K562 (cell line): ENCODE measurements around the gene PALS1. TPM values are rescaled to one million over a fixed set of nuclear protein-coding genes. Genes with fewer than 3 reads are reported as not detected.

Source experiments
- ATAC-seq: fragments of 200-7000 bp; cut with Tn5 transposase; 3 replicates; pipeline ENCODE4 v1.9.1; 2020; ENCODE audit warnings: moderate library complexity
- BruUV-seq: library from RNA; stranded (reverse); fragments of 400-500 nt; replicated peaks from 2 replicates; lab custom pipeline; 2021; lab: Mats Ljungman, UMichigan
- CTCF ChIA-PET: fragments of 300-600 bp; formaldehyde crosslinking; extraction: SDS; loops from one replicate; lab custom pipeline; 2021; ENCODE audit warnings: low intra/inter-chr PET ratio; lab: Yijun Ruan, JAX
- POLR2A ChIA-PET: fragments of 300-600, 350-650 bp; sonication (Branson Sonifier 250); formaldehyde crosslinking; extraction: SDS; loops from one replicate; lab custom pipeline; 2021; ENCODE audit warnings: antibody characterized with exemption, inconsistent platforms; lab: Yijun Ruan, JAX
- DNase-seq, 4 experiments: peaks; one replicate each; pipeline versions ENCODE4 v3.0.0 to v3.0.0-alpha.2; 2011 to 2018; ENCODE audit warnings: low spot score in 3 of 4, mixed read lengths in 3 of 4; ENCODE audit errors: extremely low read depth in 1 of 4
- FAIRE-seq: peaks from 2 replicates; lab custom pipeline; 2011; peaks lifted over from hg19 to GRCh38; lab: Jason Lieb, UNC
- H2AFZ ChIP-seq: 2 replicates; pipeline ENCODE4 v1.6.0; 2011; ENCODE audit warnings: low read depth, low read length, control low read depth, inconsistent platforms
- H3K27ac ChIP-seq: fragments of 200-600 bp; 3 replicates; pipeline ENCODE4 v1.8.0; 2011; ENCODE audit warnings: low read depth, mild to moderate bottlenecking, control low read depth, inconsistent platforms, low read length, moderate library complexity, mixed read lengths; ENCODE audit errors: extremely low read depth
- H3K27me3 ChIP-seq, 2 experiments: fragments of 300-600 bp in 1 of 2; 2 replicates in 1 of 2; 3 replicates in 1 of 2; pipeline versions ENCODE4 v1.6.0 to v1.8.0; 2011; ENCODE audit warnings: inconsistent platforms in 2 of 2, low read length in 2 of 2, mild to moderate bottlenecking in 1 of 2, mixed read lengths in 1 of 2, moderate library complexity in 1 of 2; ENCODE audit not compliant: control insufficient read depth in 2 of 2, insufficient read depth in 2 of 2
- H3K36me3 ChIP-seq: fragments of 300-600 bp; 3 replicates; pipeline ENCODE4 v1.8.0; 2011; ENCODE audit warnings: mild to moderate bottlenecking, low read length, inconsistent platforms; ENCODE audit not compliant: control insufficient read depth, insufficient read depth
- H3K4me1 ChIP-seq, 2 experiments: fragments of 200-600 bp in 1 of 2; replicated peaks in 1 of 2; 2 replicates in 1 of 2; 3 replicates in 1 of 2; pipeline versions ENCODE4 v1.5.1 to v1.8.0; 2011; ENCODE audit warnings: inconsistent platforms in 2 of 2, low read length in 2 of 2, mild to moderate bottlenecking in 1 of 2, mixed read lengths in 1 of 2, moderate library complexity in 1 of 2; ENCODE audit not compliant: control insufficient read depth in 2 of 2, insufficient read depth in 2 of 2
- H3K4me2 ChIP-seq: 2 replicates; pipeline ENCODE4 v1.6.1; 2011; ENCODE audit warnings: low read length, control low read depth, inconsistent platforms, mixed read lengths; ENCODE audit not compliant: insufficient read depth
- H3K4me3 ChIP-seq: fragments of 200-600 bp; sonication (generic), shearing (Covaris generic); 2 replicates; pipeline ENCODE4 v1.5.1; 2016; ENCODE audit warnings: control low read depth, inconsistent platforms
- H3K79me2 ChIP-seq: fragments of 200-600 bp; 3 replicates; pipeline ENCODE4 v1.8.0; 2011; ENCODE audit warnings: low read length, inconsistent platforms; ENCODE audit not compliant: control insufficient read depth, insufficient read depth
- H3K9ac ChIP-seq, 2 experiments: 2 replicates each; pipeline versions ENCODE4 v1.6.0 to v1.6.1; 2011; ENCODE audit warnings: low read depth in 2 of 2, low read length in 2 of 2, control low read depth in 1 of 2, inconsistent platforms in 1 of 2, mild to moderate bottlenecking in 1 of 2, mixed read lengths in 1 of 2; ENCODE audit not compliant: insufficient read depth in 1 of 2
- H3K9me1 ChIP-seq: one replicate; pipeline ENCODE4 v1.6.0; 2011; ENCODE audit warnings: inconsistent platforms, mild to moderate bottlenecking, low read length, moderate library complexity; ENCODE audit not compliant: control insufficient read depth, insufficient read depth
- H3K9me3 ChIP-seq: replicated peaks from 2 replicates; pipeline ENCODE4 v1.5.1; 2011; ENCODE audit warnings: low read depth, low read length, inconsistent platforms; ENCODE audit not compliant: control insufficient read depth, insufficient read depth
- H4K20me1 ChIP-seq: replicated peaks from 2 replicates; pipeline ENCODE4 v1.6.1; 2011; ENCODE audit warnings: low read length, inconsistent platforms, mixed read lengths; ENCODE audit not compliant: control insufficient read depth, insufficient read depth
- BRD4 ChIP-seq: fragments of 200-600 bp; sonication (generic); IDR thresholded peaks from 2 replicates; pipeline ENCODE4 v1.6.1; 2017; ENCODE audit warnings: inconsistent platforms
- CBFA2T3 ChIP-seq: fragments of 450-650 bp; IDR thresholded peaks from 2 replicates; pipeline ENCODE4 v1.6.1; 2017
- ERF ChIP-seq: fragments of 450-650 bp; formaldehyde crosslinking; IDR thresholded peaks from 2 replicates; pipeline ENCODE4 v1.4.0; 2020; ENCODE audit warnings: mild to moderate bottlenecking, mixed read lengths
- ETV5 ChIP-seq: sonication (generic); formaldehyde crosslinking; IDR thresholded peaks from 2 replicates; pipeline ENCODE4 v1.4.0; 2020; ENCODE audit warnings: low read depth, mild to moderate bottlenecking, missing genetic modification reagents
- EWSR1 ChIP-seq: fragments of 450-650 bp; IDR thresholded peaks from 2 replicates; pipeline ENCODE4 v1.6.1; 2018; ENCODE audit warnings: borderline replicate concordance, mild to moderate bottlenecking, low read depth, moderate library complexity; ENCODE audit not compliant: partially characterized antibody
- FOXK1 ChIP-seq: sonication (generic); formaldehyde crosslinking; IDR thresholded peaks from 2 replicates; pipeline ENCODE4 v1.8.0; 2022; ENCODE audit warnings: missing genetic modification reagents, mild to moderate bottlenecking, borderline replicate concordance
- KLF13 ChIP-seq: fragments of 450-650 bp; IDR thresholded peaks from 2 replicates; pipeline ENCODE4 v1.6.1; 2016; ENCODE audit warnings: missing genetic modification characterization, low read depth, mild to moderate bottlenecking, missing compliant biosample characterization, moderate library complexity, borderline replicate concordance
- SNIP1 ChIP-seq: fragments of 450-650 bp; IDR thresholded peaks from 2 replicates; pipeline ENCODE4 v1.7.1; 2017; ENCODE audit warnings: low read depth, mild to moderate bottlenecking
- ZFPM2 ChIP-seq: fragments of 250-450 bp; sonication (Bioruptor Pico); IDR thresholded peaks from 2 replicates; pipeline ENCODE4 v1.5.1; 2022; ENCODE audit warnings: mild to moderate bottlenecking
- ZNF224 ChIP-seq: sonication (generic); formaldehyde crosslinking; IDR thresholded peaks from 2 replicates; pipeline ENCODE4 v1.8.0; 2022; ENCODE audit warnings: mild to moderate bottlenecking, missing genetic modification reagents
- ZNF263 ChIP-seq: sonication (generic); formaldehyde crosslinking; IDR thresholded peaks from 2 replicates; pipeline ENCODE4 v1.8.0; 2022; ENCODE audit warnings: mild to moderate bottlenecking, missing genetic modification reagents, borderline replicate concordance
- ZNF668 ChIP-seq: fragments of 250-450 bp; sonication (Bioruptor Pico); IDR thresholded peaks from 2 replicates; pipeline ENCODE4 v1.8.0; 2022; ENCODE audit warnings: mild to moderate bottlenecking, inconsistent platforms
- in situ Hi-C: fragments of 300-500 bp; cut with MboI; formaldehyde crosslinking; loops from 4 replicates; pipeline ENCODE4 v1.15.0; 2018; ENCODE audit warnings: inconsistent platforms, mixed read lengths
- intact Hi-C: fragments of 100-400 bp; cut with micrococcal nuclease; formaldehyde crosslinking; loops from 2 replicates; pipeline ENCODE4 v1.14.2; 2022
- polyA plus RNA-seq, 8 experiments: library from polyadenylated mRNA; depleted of rRNA in 4 of 8; stranded (reverse) in 5 of 8; unstranded in 3 of 8; fragments of >200 nt; fragmentation: Nextera tagmentation in 2 of 8; fragmentation: Illumina TruSeq in 1 of 8; extraction: Ambion mirVana in 2 of 8; extraction: Trizol in 1 of 8; gene quantifications; 2 replicates each; pipeline versions ENCODE4 v1.2.1 to v1.2.3, GENCODE V29; 2011 to 2014; ENCODE audit warnings: inconsistent platforms in 1 of 8, missing spikeins in 1 of 8
- total RNA-seq, 7 experiments: library from RNA; depleted of rRNA in 6 of 7; stranded (reverse); fragments of >200 nt in 6 of 7; fragmentation: Illumina TruSeq in 2 of 7; extraction: Trizol in 2 of 7; gene quantifications; 2 replicates each; pipeline versions ENCODE4 v1.2.1 to v1.2.3, GENCODE V29; 2011 to 2021; ENCODE audit warnings: low replicate concordance in 1 of 7
- TF ChIP-seq, protein P1 (sequence below), 3 experiments: fragments of 200-800 bp in 1 of 3; sonication (Bioruptor generic) in 1 of 3; sonication (generic) in 1 of 3; formaldehyde crosslinking in 1 of 3; IDR thresholded peaks; 2 replicates each; pipeline versions ENCODE4 v1.6.1 to v1.8.0; 2016 to 2022; ENCODE audit warnings: mild to moderate bottlenecking in 2 of 3, missing compliant biosample characterization in 2 of 3, missing genetic modification characterization in 2 of 3, missing genetic modification reagents in 1 of 3
- TF ChIP-seq, protein P2 (sequence below): fragments of 250-450 bp; sonication (Bioruptor Pico); IDR thresholded peaks from 2 replicates; pipeline ENCODE4 v1.4.0; 2020; ENCODE audit warnings: mild to moderate bottlenecking, moderate library complexity
- TF ChIP-seq, protein P3 (sequence below): fragments of 250-450 bp; sonication (Bioruptor Pico); IDR thresholded peaks from 2 replicates; pipeline ENCODE4 v1.5.0; 2020; ENCODE audit warnings: mild to moderate bottlenecking, borderline replicate concordance

PALS1 gene
- total and polyA plus RNA-seq, 9 of the 15 experiments (the other 6 are each of a cell fraction or from before 2014, with no cell fraction given): 4.1 to 9.9 (median 7.2) TPM

DNA sequence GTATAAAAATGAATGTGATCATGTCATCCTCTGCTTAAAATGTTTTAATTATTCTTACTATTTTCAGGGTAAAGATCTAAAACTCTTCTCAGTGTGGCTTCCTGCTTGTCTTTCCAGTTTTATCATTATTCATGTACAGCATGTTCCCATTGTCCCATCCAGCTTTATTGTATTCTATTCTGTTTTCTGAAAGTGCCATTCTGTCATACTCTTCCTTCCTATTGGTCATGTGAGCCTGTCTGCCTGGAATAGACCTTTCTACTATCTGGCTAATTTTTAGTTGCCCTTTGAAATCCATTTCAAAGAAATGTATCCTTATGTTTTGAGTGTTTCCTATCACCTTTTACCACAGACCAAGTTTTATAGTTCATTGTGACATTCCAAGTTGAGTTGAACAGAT, 34.9 kb downstream of the PALS1 start:
- no TSS peak for BruUV-seq
- POLR2A ChIA-PET: no interaction called here
- Histone ChIP-seq H4K20me1 (no peaks in the 10 kb centered on the region), H3K4me2 (no peak overlapping the region), H3K9me3 (no peaks in the 10 kb centered on the region), H3K4me1 (no peaks in the 10 kb centered on the region), H3K79me2 (no peaks in the 10 kb centered on the region), H2AFZ (no peak overlapping the region), H3K9me1 (no peaks in the 10 kb centered on the region), H3K27ac (no peak overlapping the region), H3K27me3 (no peaks in the 10 kb centered on the region), H3K4me3 (no peak overlapping the region), H3K9ac (no peak overlapping the region), H3K36me3 (no peaks in the 10 kb centered on the region; the same call in 1 of the 3 replicates)
- intact Hi-C loops: no loop called here
- ATAC-seq (no peak), DNase-seq (no peak), FAIRE-seq (no peak)
- TF ChIP-seq ZNF224 (CRISPR knock-in tag): no peak
- no peak for TF ChIP-seq CBFA2T3
- no peak for TF ChIP-seq ZNF263
- no peak for TF ChIP-seq ETV5 (CRISPR knock-in tag)
- TF ChIP-seq ZNF668: no peak
- TF ChIP-seq BRD4: no peak
- TF ChIP-seq ERF (CRISPR knock-in tag): no peak
- TF ChIP-seq, protein P1, sequence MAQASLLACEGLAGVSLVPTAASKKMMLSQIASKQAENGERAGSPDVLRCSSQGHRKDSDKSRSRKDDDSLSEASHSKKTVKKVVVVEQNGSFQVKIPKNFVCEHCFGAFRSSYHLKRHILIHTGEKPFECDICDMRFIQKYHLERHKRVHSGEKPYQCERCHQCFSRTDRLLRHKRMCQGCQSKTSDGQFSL (CRISPR knock-in tag; IDR thresholded peaks at IDR 0.05): no peak
- TF ChIP-seq, protein P1 (tag; IDR thresholded peaks at IDR 0.05): no peak
- no peak for TF ChIP-seq EWSR1
- no peak for TF ChIP-seq ZFPM2
- TF ChIP-seq, protein P2, sequence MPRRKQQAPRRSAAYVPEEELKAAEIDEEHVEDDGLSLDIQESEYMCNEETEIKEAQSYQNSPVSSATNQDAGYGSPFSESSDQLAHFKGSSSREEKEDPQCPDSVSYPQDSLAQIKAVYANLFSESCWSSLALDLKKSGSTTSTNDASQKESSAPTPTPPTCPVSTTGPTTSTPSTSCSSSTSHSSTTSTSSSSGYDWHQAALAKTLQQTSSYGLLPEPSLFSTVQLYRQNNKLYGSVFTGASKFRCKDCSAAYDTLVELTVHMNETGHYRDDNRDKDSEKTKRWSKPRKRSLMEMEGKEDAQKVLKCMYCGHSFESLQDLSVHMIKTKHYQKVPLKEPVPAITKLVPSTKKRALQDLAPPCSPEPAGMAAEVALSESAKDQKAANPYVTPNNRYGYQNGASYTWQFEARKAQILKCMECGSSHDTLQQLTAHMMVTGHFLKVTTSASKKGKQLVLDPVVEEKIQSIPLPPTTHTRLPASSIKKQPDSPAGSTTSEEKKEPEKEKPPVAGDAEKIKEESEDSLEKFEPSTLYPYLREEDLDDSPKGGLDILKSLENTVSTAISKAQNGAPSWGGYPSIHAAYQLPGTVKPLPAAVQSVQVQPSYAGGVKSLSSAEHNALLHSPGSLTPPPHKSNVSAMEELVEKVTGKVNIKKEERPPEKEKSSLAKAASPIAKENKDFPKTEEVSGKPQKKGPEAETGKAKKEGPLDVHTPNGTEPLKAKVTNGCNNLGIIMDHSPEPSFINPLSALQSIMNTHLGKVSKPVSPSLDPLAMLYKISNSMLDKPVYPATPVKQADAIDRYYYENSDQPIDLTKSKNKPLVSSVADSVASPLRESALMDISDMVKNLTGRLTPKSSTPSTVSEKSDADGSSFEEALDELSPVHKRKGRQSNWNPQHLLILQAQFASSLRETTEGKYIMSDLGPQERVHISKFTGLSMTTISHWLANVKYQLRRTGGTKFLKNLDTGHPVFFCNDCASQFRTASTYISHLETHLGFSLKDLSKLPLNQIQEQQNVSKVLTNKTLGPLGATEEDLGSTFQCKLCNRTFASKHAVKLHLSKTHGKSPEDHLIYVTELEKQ (CRISPR knock-in tag): no peak
- TF ChIP-seq KLF13 (tag): no peak
- TF ChIP-seq FOXK1 (CRISPR knock-in tag): no peak
- TF ChIP-seq, protein P3, sequence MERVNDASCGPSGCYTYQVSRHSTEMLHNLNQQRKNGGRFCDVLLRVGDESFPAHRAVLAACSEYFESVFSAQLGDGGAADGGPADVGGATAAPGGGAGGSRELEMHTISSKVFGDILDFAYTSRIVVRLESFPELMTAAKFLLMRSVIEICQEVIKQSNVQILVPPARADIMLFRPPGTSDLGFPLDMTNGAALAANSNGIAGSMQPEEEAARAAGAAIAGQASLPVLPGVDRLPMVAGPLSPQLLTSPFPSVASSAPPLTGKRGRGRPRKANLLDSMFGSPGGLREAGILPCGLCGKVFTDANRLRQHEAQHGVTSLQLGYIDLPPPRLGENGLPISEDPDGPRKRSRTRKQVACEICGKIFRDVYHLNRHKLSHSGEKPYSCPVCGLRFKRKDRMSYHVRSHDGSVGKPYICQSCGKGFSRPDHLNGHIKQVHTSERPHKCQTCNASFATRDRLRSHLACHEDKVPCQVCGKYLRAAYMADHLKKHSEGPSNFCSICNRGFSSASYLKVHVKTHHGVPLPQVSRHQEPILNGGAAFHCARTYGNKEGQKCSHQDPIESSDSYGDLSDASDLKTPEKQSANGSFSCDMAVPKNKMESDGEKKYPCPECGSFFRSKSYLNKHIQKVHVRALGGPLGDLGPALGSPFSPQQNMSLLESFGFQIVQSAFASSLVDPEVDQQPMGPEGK (CRISPR knock-in tag): no peak
- TF ChIP-seq SNIP1: no peak
- CTCF ChIA-PET: no interaction called here
- in situ Hi-C loops: no loop called here
